HG03175 (cell line): ENCODE results near the gene CHMP1A.
"Not testable (repeated sequence)": the region's sequence is repeated elsewhere in the genome, so short reads cannot be mapped to it uniquely, and the experiment has no call there.

Experiments used
- ATAC-seq: cut with Tn5 transposase; IDR thresholded peaks from one replicate; pipeline ENCODE4 v1.9.1; 2021; ENCODE audit warnings: mild to moderate bottlenecking, moderate library complexity; ENCODE audit not compliant: unreplicated experiment

CHMP1A gene

GRCh38 chr16:89661215-89661614 is 3.7 kb upstream of the CHMP1A start:
- no peak for ATAC-seq

- ATAC-seq = no peak
Observed at GRCh38 chr16:89660146-89660545, 2.6 kb upstream of the CHMP1A start.

- ATAC-seq = no peak
Observed at GRCh38 chr16:89658221-89658879, 842 bp upstream of the CHMP1A start.

- no peak for ATAC-seq
Observed at GRCh38 chr16:89656435-89657121, 930 bp downstream of the CHMP1A start.

GRCh38 chr16:89655062-89655643 is 2.4 kb downstream of the CHMP1A start:
- no peak for ATAC-seq

- ATAC-seq = no peak
Observed at GRCh38 chr16:89653656-89654295, 3.7 kb downstream of the CHMP1A start.

- no peak for ATAC-seq
Observed at GRCh38 chr16:89651584-89651983, 5.9 kb downstream of the CHMP1A start.

- no peak for ATAC-seq
Observed at GRCh38 chr16:89646906-89647305, 10.6 kb downstream of the CHMP1A start.

GRCh38 chr16:89646270-89646669 is 11.2 kb downstream of the CHMP1A start:
- ATAC-seq = no peak

GRCh38 chr16:89645122-89645521 is 12.4 kb downstream of the CHMP1A start:
- ATAC-seq = no peak

GRCh38 chr16:89643769-89644300 is 13.7 kb downstream of the CHMP1A start:
- ATAC-seq = no peak

- ATAC-seq = no peak
Observed at GRCh38 chr16:89642574-89642973, 14.9 kb downstream of the CHMP1A start.

- ATAC-seq = no peak
Observed at GRCh38 chr16:89641458-89642119, 15.9 kb downstream of the CHMP1A start.

GRCh38 chr16:89639385-89639784 is 18.1 kb downstream of the CHMP1A start:
- no peak for ATAC-seq

GRCh38 chr16:89638455-89638854 is 19.1 kb downstream of the CHMP1A start:
- ATAC-seq = no peak

- no peak for ATAC-seq
Observed at GRCh38 chr16:89637379-89637778, 20.1 kb downstream of the CHMP1A start.

GRCh38 chr16:89636663-89637062 is 20.8 kb downstream of the CHMP1A start:
- ATAC-seq = no peak

GRCh38 chr16:89634463-89635385 is 22.8 kb downstream of the CHMP1A start:
- ATAC-seq = not testable (repeated sequence)

- no peak for ATAC-seq
Observed at GRCh38 chr16:89633064-89633631, 24.4 kb downstream of the CHMP1A start.
